WI38 (cell line): ENCODE results near the gene RNF149.

Experiments
- H3K4me3 ChIP-seq: 2 replicates; pipeline ENCODE4 v1.5.1; 2011; ENCODE audit warnings: low read depth, mild to moderate bottlenecking, control low read depth, low read length
- TF ChIP-seq, protein P1 (sequence below): IDR thresholded peaks from 2 replicates; pipeline ENCODE4 v1.5.1; 2012; ENCODE audit warnings: low read depth, mild to moderate bottlenecking, control low read depth, low read length

RNF149 gene

DNA sequence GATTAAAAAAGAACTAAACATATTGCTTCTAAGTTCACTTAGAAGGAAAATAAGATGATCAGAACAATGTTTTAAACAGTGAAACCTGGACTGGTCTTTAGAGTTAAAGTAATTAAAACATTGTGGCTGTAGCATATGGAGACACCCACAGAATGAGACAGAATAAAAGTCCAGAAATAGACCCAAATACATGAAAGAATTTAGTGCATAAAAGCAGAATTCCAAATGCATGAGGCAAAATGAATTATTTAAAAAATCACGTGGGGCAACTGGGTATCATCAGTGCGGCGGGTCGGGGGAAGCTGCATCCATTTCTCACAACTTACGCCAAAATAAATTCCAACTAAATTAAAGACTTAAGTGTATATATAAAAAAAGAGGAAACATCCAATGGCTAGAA, 12.1 kb downstream of the RNF149 start:
- TF ChIP-seq, protein P1, sequence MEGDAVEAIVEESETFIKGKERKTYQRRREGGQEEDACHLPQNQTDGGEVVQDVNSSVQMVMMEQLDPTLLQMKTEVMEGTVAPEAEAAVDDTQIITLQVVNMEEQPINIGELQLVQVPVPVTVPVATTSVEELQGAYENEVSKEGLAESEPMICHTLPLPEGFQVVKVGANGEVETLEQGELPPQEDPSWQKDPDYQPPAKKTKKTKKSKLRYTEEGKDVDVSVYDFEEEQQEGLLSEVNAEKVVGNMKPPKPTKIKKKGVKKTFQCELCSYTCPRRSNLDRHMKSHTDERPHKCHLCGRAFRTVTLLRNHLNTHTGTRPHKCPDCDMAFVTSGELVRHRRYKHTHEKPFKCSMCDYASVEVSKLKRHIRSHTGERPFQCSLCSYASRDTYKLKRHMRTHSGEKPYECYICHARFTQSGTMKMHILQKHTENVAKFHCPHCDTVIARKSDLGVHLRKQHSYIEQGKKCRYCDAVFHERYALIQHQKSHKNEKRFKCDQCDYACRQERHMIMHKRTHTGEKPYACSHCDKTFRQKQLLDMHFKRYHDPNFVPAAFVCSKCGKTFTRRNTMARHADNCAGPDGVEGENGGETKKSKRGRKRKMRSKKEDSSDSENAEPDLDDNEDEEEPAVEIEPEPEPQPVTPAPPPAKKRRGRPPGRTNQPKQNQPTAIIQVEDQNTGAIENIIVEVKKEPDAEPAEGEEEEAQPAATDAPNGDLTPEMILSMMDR = no peak
- H3K4me3 ChIP-seq = no peak overlapping the region

DNA sequence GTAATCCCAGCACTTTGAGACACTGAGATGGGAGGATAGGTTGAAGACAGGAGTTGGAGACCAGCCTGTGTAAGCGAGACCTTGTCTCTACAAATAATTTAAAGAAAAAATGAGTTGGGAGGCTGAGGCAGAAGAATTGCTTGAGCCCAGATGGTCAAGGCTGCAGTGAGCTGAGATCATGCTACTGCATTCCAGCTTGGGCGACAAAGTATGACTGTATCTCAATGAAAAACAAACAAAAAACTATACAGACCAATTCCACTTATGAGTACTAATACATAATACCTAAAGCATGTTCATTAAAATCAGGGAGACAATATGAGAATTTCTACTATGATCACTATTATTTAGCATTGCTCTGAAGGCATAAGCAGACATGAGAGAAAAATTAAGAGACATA, 12.6 kb downstream of the RNF149 start:
- TF ChIP-seq, protein P1 = no peak

DNA sequence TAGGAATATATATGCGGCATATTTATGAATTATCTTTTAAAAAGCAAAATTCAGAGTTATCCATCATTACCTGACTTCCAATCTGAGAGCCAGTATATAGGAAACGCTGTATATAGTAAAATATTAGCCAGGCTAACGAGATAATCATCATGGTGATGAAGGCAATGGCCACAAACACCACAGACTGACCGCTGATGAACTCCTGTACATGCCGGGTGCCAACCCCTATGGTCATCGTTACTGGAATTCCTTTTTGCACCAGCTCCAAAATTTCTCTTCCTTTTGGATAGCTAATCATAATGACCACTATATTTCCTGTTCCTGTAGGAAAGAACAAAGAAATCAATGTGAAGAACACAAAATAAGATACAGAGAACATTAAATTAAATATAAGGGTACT, 13.6 kb downstream of the RNF149 start:
- TF ChIP-seq, protein P1 = no peak
- H3K4me3 ChIP-seq = no peak overlapping the region

More for the DNA sequence above, 12.6 kb downstream of the RNF149 start:
- H3K4me3 ChIP-seq = no peak overlapping the region

DNA sequence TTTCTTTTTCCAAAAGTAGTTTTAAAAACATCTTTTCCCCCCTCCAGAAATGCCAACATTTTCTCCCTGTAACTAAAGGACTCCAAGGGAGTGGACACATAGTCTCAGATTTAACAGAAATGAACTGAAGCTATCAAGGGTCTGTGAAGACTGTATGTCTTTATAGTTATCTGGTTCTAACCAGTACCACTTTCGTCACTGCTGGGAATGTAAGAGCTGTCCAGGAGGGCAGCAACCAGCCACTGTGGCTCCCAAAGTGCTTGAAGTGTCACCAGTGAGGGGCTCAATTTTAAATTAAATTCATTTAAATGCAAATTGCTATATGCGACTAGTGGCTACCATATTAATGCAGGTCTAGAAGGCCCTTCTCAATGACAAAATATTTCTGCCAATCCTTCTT, 15.0 kb downstream of the RNF149 start:
- H3K4me3 ChIP-seq = no peak overlapping the region
- TF ChIP-seq, protein P1 = no peak

DNA sequence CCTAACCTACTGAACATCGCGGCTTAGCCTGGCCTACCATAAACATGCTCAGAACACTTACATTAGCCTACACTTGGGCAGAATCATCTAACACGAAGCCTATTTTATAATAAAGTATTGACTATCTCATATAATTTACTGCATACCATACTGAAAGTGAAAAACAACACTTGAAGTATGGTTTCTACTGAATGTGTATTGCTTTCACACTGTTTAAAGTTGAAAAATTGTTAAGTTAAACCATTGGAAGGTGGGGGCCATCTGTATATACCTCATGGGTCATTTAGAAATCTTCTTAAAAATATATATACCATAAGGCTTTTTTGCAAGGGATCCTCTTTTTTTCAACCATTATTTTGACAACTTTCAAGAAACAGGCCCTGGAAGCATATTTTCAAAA, 16.5 kb downstream of the RNF149 start:
- H3K4me3 ChIP-seq = no peak overlapping the region
- TF ChIP-seq, protein P1 = no peak

DNA sequence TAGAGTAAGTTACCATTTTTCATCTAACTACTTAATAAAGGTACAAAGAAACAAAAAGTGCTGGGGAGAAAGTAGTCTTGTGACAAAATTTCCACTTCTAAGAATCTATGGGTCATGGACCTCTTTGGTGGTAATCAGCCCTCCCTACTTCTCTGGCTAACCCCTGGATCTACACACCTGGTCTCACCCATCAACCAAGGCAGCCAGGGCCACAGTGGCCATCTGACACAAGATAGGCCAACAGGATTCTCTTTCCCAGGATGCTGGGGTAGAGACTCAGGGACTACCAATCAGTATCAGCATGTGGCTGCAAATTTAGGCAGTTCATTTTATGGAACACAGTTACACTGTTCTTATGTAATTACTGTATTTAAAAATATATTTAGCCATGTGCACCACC, 17.8 kb downstream of the RNF149 start:
- TF ChIP-seq, protein P1 = no peak
- H3K4me3 ChIP-seq = no peak overlapping the region

DNA sequence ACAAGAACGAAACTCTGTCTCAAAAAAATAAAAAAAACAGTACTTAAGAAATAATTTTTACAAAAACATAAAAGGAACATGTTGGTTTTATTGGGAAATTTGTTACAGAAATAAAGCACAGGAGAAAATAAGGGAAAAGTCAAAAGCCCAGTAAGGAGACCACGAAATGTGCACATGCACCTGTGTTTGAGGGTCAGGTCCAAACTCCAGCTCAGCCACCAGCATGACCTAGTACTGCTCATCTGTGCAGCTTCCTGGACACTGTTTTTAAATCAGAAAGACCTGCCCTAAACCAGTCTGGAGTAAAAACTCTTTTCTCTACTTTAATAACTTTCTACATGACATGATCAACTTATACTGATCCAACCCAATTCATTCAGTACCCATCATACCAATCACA, 21.2 kb downstream of the RNF149 start:
- H3K4me3 ChIP-seq = no peak overlapping the region
- TF ChIP-seq, protein P1 = no peak
